GM12801 (cell line): ENCODE measurements around the gene RNF223.

ENCODE experiments used
- TF ChIP-seq, protein P1 (sequence below): IDR thresholded peaks from one replicate; pipeline ENCODE4 v1.5.1; 2011; ENCODE audit warnings: control low read depth; ENCODE audit not compliant: insufficient read length; ENCODE audit errors: extremely low read depth

Gene RNF223

DNA sequence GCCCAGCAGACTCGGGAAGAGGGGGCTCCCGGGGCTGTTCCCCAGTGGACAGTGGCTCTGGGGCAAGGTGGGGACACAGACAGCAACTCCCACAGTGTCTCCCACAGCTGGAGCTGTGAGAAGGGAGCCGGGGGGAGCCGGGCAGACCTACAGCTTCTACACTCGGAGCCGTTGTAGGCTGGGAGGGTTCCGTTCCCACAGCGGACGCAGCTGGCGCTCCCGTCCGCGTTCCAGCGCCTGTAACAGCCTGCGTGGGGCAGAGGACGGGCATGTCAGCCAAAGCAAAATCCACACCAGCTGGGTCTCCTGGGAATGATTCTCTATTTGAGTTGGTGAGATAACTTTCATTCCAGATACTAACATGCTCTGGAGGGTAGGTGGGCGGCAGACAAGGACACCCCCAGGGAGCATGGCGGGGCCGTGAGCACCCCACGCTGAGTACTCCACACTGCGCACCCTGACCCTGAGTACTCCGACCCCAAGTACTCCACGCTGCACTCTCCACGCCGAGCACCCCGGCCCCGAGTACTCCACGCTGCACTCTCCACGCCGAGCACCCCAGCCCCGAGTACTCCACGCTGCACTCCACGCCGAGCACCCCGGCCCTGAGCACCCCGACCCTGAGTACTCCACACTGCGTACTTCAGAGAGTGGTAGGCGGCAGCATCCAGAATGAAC lies 13.4 kb upstream of the RNF223 start:
- TF ChIP-seq, protein P1, sequence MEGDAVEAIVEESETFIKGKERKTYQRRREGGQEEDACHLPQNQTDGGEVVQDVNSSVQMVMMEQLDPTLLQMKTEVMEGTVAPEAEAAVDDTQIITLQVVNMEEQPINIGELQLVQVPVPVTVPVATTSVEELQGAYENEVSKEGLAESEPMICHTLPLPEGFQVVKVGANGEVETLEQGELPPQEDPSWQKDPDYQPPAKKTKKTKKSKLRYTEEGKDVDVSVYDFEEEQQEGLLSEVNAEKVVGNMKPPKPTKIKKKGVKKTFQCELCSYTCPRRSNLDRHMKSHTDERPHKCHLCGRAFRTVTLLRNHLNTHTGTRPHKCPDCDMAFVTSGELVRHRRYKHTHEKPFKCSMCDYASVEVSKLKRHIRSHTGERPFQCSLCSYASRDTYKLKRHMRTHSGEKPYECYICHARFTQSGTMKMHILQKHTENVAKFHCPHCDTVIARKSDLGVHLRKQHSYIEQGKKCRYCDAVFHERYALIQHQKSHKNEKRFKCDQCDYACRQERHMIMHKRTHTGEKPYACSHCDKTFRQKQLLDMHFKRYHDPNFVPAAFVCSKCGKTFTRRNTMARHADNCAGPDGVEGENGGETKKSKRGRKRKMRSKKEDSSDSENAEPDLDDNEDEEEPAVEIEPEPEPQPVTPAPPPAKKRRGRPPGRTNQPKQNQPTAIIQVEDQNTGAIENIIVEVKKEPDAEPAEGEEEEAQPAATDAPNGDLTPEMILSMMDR: no peak

DNA sequence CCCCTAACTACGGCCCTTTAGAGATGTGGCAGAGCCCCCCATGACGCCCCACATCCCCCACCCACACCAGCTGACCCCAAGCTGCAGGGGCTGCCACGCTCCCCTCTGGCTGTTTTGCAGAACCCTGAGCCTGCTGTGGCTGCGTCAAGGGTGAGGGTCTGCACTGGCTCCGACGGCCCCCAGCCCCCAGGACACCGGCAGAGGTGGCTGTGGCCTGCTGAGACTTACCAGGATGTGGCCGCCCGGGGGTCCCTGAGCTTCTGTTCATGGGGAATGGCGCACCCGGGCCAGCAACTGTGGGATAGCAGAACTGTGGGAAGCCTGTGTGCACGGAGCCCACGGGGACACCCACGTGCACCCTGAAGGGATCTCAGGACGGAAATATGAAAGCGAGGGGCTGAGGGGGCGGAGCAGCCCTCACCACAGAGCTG lies 12.8 kb upstream of the RNF223 start:
- TF ChIP-seq, protein P1: no peak

DNA sequence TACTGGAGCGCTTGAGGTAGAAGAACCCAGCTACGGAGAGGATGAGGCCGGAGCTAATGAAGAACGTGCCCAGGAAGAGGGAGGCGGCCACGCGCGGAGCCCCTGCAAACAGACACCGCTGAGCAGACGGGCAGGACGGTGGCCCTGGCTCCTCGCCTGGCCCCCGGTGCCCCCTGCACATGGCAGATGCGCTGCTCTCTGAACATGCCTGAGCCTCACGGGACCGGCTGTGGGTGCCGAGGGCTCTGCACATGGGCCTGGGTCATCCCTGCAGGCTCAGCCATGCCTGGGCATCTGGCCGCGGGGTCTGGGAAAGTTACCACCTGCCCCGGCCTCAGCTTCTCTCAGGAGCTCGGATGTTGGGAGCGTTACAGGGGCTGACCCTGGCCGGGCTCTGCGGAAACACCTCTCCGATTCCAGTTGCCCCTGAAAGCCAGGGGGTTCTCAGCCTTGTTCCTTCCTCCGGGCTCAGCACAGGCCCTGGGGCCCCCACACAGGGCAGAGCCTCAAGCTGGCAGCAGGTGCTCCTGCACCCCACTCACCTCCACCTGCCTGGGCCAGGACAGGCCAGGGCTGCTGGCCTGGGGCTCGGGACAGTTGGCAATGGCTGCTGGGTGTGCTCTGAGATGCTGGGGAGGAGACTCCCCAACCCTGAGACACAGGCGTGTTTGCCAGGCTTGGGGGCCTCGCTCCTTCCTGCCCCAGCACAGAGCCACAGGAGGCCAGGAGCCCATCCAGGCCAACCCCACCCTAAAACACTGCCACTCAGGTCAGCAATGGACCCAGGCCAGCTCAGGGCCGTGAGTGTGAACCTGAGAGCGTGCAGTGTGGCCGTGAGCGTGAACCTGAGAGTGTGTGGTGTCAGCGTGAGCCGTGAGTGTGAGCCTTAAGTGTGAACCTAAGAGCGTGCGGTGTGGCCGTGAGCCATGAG lies 12.1 kb upstream of the RNF223 start:
- TF ChIP-seq, protein P1: no peak

DNA sequence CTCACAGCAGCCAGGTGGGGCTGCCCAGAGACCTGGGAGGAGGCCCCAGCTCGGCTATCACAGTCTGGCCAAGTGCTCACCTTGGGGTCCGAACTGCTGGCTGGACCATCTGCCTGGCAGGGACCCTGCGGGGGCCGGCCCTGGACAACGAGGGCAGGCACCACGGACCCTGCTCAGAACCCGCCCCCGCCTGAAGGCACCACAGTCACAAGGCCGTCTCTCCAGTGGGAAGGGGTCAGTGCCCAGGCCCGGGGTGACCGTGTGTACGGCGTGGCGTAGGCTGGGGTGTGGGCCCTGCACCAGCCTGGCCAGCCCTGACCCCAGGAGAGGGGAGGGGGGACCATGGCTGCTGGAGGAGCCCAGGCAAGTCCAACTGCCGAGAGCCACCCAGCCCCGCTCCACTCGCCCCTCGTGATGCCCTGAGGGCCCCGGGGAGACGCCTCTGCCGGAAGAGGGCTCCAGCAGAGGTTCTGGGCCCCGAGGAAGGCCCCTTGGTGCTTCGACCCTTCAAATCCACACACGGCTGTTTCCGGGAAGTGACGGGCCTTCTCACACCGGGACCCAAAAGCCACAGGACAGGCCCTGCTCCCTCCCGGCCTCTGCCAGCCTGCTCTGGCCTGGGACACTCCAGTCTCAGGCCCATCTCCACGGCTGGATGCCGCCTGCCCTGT lies 11.2 kb upstream of the RNF223 start:
- TF ChIP-seq, protein P1: no peak

DNA sequence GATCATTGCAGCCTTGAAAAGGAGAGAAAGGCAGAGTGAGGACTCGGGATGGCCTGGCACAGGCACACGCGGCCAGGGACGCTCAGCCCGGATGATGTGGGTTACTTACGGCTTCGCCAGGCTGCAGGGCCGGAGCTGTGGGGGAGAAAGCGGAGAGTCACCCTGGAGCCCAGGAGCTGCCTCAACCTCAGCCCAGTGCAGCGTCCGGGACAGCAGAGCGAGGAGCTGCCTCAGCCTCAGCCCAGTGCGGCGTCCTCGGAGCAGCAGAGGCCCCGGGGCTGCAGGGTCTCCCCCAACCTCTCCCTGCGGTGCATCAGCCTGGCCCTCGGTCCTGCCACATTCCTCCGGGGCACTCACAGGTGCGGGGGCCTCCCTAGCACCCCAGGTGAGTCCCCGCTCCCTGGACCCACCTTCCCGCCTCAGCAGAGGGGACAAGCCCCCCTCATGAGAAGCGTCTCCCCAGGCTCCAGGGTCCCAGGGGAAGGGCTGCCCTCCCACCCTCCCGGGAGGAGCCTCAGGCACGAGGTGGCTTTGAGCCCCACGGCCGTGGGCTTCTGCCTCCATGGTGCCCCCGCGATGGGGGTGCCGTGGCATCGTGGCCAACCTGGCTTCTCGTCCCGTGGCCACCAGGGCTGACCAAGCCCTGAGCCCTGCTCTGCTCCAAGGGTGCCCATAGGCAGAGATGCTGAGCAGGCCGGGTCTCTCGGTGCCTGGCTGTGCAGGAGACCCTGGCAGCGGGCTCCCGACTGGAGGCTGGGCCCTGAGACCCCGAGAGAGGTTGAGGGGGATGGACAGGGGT lies 10.5 kb upstream of the RNF223 start:
- TF ChIP-seq, protein P1: no peak

DNA sequence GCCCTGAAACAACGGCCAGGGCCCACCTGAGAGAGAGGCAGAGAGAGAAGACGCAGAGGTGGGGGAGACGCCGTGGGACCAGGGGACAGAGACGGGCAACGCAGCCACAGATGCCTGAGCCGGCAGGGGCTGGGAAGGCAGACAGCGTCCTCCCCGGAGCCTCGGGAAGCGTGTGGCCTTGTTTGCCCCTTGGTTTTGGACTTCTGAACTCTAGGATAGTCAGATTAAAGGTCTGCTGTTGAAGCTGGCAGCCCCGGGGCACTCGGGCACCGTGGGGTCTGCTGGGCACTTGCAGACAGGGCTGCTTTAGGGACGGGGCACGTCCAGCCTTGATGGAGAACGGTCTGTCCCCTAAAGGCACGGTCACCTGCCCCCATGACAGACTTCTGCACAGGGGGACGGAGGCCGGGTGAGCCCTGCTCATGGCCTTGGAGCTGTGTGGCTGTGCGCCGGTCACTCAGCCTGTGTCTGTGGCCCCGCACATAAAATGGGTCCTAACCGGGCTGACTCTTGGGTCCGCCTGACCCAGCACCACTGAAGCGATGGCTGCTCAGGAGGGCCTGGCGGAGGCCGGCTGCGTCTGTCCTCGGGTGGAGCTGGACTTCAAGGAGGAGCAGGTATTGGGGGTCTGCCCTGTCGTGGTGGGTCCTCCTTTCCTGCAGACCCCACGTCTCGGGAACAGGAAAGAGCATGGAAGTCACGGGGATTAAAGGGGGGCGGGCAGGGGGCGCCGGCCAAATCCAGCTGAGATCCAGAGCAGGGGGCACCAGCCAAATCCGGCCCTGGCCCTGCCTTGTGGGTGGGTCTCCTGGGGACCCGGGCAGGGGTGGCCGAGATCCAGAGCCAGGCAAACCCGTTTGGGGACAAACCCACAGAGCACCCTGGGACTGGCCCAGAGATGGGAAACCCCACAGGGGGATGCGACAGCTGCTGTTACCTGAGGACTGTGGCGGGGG lies 9.6 kb upstream of the RNF223 start:
- TF ChIP-seq, protein P1: no peak
